Pancreas (tissue), 10 donors: ENCODE results near the gene LYZL4. TPM values are rescaled to one million over a fixed set of nuclear protein-coding genes. Genes with fewer than 3 reads are reported as not detected.

Experiments used
- ATAC-seq, 4 donors: fragments of 200-7000 bp; cut with Tn5 transposase; one replicate each; pipeline versions ENCODE4 v1.8.0 to v1.9.1; 2020; ENCODE audit warnings: mild to moderate bottlenecking in 4 of 4, moderate library complexity in 4 of 4
- DNase-seq, 6 donors: peaks; one replicate each; pipeline ENCODE4 v3.0.0-alpha.2; 2020
- FAIRE-seq: peaks from 2 replicates; lab custom pipeline; 2012; peaks lifted over from hg19 to GRCh38; lab: Jason Lieb, UNC
- H3K27ac ChIP-seq, 4 donors: fragments of 200-600 bp; sonication (generic); 1 replicate in 3 of 4; 2 replicates in 1 of 4; pipeline versions ENCODE4 v1.5.0 to v1.8.0; 2020
- H3K27me3 ChIP-seq, 4 donors: fragments of 200-600 bp; one replicate each; pipeline ENCODE4 v1.8.0; 2021
- H3K36me3 ChIP-seq, 3 donors: fragments of 200-600 bp; sonication (generic) in 1 of 3; one replicate each; pipeline versions ENCODE4 v1.5.0 to v1.8.0; 2020 to 2021
- H3K4me1 ChIP-seq, 3 donors: fragments of 200-600 bp; one replicate each; pipeline ENCODE4 v1.8.0; 2021
- H3K4me3 ChIP-seq, 4 donors: fragments of 200-600 bp; sonication (generic) in 2 of 4; one replicate each; pipeline versions ENCODE4 v1.5.0 to v1.8.0; 2020 to 2021
- H3K9me3 ChIP-seq, 4 donors: fragments of 200-600 bp; one replicate each; pipeline ENCODE4 v1.8.0; 2021
- WGBS, 2 donors: extraction: QIAGEN DNeasy Blood & Tissue Kit; methylation state at CpG; one replicate each; pipeline ENCODE4 v1.1.7; 2013; 5-methylcytosine and 5-hydroxymethylcytosine counted together
- intact Hi-C, 3 donors: fragments of 100-400 bp; cut with DNase I; formaldehyde crosslinking; loops; one replicate each; pipeline versions ENCODE4 v1.11.1 to v1.14.2; 2022
- polyA plus RNA-seq, 2 donors: library from polyadenylated mRNA; stranded (reverse); fragments of 200-250 nt; gene quantifications; one replicate each; pipeline ENCODE4 v1.2.3, GENCODE V29; 2013
- total RNA-seq, 6 donors: library from RNA; stranded (reverse); fragmentation: NEBNext Ultra II Directional in 4 of 6; extraction: Animal tissue kit (Norgen Biotek cat#: 25700) in 4 of 6; gene quantifications; one replicate each; pipeline versions ENCODE4 v1.2.1 to v1.2.4, GENCODE V29; 2021 to 2023
- TF ChIP-seq, protein P1 (sequence below), 4 donors: fragments of 200-600 bp; sonication (generic) in 3 of 4; IDR thresholded peaks; one replicate each; pipeline versions ENCODE4 v1.5.0 to v1.8.0; 2021; ENCODE audit warnings: antibody characterized with exemption in 4 of 4
- donor health status: healthy with polysubstance abuse.
- donor health status: DM: no; HTN: no; CAD: no; lungs with moderate emphysema.
- donor health status: DM: no; HTN: no; CAD: no.
- donor health status: control.
- donor health status: control.
- donor health status: Bipolar disorder and iron deficiency.
- donor health status: DM: yes; HTN: yes; CAD: no.
- donor health status: DM: no; HTN: no; CAD: no.
- donor health status: DM: no; HTN: no; CAD: no.
- donor health status: DM: yes; HTN: yes; CAD: no.

LYZL4 gene
- total and polyA plus RNA-seq, 8 donors, result not detected

DNA sequence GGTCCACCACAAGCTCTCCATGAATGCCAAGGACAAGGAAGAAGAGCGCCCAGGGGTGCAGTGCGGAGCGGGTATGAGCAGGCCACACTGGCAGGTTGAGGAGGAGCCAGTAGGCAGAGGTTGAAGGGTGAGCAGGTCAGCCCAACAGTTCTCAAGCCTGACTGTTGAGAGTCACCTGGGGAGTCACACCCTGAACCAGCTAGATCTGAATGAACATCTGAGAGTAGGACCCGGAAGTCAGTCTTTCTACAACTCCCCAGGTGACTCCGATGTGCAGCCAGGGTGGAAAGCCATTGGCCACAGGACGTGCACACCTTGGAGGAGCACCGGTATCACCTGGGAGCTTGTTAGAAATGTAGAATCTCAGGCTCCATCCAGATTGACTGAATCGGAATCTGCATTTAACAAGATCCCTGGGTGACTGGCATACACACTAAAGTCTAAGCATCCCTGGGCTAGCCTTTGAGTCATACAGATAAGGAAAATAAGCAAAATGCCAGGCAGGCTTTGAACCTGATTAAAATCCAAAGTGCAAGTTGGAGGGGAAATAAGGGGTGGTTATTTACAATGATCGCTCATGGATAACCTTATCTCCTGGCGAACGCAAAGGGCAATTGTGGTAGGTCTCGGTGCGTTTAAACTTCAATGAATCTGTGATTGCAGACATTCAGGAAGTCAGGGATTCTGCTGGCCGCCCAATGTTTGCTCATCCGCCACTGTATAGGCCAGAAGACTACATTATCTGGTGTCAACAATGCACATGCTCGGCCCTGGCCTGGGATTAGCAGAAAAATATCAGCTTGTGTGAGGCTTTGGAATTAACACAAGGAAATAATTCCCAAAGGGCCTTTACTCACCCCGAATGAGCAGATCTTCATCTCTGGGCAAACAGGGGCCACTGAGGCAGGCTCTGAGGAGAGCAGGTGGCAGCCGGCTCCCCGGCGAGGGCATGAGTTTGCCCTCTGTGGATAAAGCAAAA lies 11.7 kb upstream of the LYZL4 start:
- no peak overlapping the region for H3K27ac ChIP-seq
- 62% methylated on average over 20 of the region's 20 CpGs for WGBS, 2 donors
- no peak for DNase-seq
- no peaks in the 10 kb centered on the region for H3K36me3 ChIP-seq
- no peaks in the 10 kb centered on the region for H3K27me3 ChIP-seq
- H3K4me1 ChIP-seq, result no peaks in the 10 kb centered on the region
- ATAC-seq, result peak in 1 of 4 donors; percentile 26
- intact Hi-C loops, result no loop called here
- no peaks in the 10 kb centered on the region for H3K9me3 ChIP-seq
- H3K4me3 ChIP-seq, result no peak overlapping the region
- FAIRE-seq, result no peak
- TF ChIP-seq, protein P1, sequence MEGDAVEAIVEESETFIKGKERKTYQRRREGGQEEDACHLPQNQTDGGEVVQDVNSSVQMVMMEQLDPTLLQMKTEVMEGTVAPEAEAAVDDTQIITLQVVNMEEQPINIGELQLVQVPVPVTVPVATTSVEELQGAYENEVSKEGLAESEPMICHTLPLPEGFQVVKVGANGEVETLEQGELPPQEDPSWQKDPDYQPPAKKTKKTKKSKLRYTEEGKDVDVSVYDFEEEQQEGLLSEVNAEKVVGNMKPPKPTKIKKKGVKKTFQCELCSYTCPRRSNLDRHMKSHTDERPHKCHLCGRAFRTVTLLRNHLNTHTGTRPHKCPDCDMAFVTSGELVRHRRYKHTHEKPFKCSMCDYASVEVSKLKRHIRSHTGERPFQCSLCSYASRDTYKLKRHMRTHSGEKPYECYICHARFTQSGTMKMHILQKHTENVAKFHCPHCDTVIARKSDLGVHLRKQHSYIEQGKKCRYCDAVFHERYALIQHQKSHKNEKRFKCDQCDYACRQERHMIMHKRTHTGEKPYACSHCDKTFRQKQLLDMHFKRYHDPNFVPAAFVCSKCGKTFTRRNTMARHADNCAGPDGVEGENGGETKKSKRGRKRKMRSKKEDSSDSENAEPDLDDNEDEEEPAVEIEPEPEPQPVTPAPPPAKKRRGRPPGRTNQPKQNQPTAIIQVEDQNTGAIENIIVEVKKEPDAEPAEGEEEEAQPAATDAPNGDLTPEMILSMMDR (IDR thresholded peaks at IDR 0.05), result no peak

GRCh38 chr3:42419563-42419962 lies 9.2 kb upstream of the LYZL4 start:
- Histone ChIP-seq H3K27me3 (no peaks in the 10 kb centered on the region), H3K27ac (no peak overlapping the region), H3K4me3 (no peak overlapping the region), H3K9me3 (no peaks in the 10 kb centered on the region), H3K4me1 (no peaks in the 10 kb centered on the region), H3K36me3 (no peaks in the 10 kb centered on the region)
- FAIRE-seq (no peak), ATAC-seq (no peak), DNase-seq (no peak)
- intact Hi-C loops, result no loop called here
- TF ChIP-seq, protein P1 (IDR thresholded peaks at IDR 0.05), result no peak
- WGBS, 2 donors, result 79 to 81% methylated on average over 1 of the region's 1 CpG

- no peaks in the 10 kb centered on the region for H3K36me3 ChIP-seq
- H3K27me3 ChIP-seq, result no peaks in the 10 kb centered on the region
- H3K9me3 ChIP-seq, result no peaks in the 10 kb centered on the region
- H3K4me1 ChIP-seq, result no peaks in the 10 kb centered on the region
- WGBS, 2 donors, result 84 to 90% methylated on average over 6 of the region's 6 CpGs
- no peak for DNase-seq
- TF ChIP-seq, protein P1 (IDR thresholded peaks at IDR 0.05), result no peak
- ATAC-seq, result no peak
- FAIRE-seq, result no peak
- H3K4me3 ChIP-seq, result no peak overlapping the region
- no peak overlapping the region for H3K27ac ChIP-seq
- intact Hi-C loops, result no loop called here
Measured at GRCh38 chr3:42412526-42413155, 2.2 kb upstream of the LYZL4 start.

- Histone ChIP-seq H3K4me1 (no peaks in the 10 kb centered on the region), H3K27me3 (no peaks in the 10 kb centered on the region), H3K4me3 (no peak overlapping the region), H3K27ac (no peak overlapping the region), H3K9me3 (no peaks in the 10 kb centered on the region), H3K36me3 (no peaks in the 10 kb centered on the region)
- no peak for FAIRE-seq
- DNase-seq, result no peak
- 73 to 85% methylated on average over 1 of the region's 1 CpG for WGBS, 2 donors
- intact Hi-C loops, result no loop called here
- TF ChIP-seq, protein P1 (IDR thresholded peaks at IDR 0.05), result no peak
- ATAC-seq, result no peak
Measured at GRCh38 chr3:42411429-42411828, 1.0 kb upstream of the LYZL4 start.
